Panc1 (cell line): ENCODE measurements around the gene ZNF862.

ENCODE experiments used
- CTCF ChIP-seq: fragments of 450-650 bp; IDR thresholded peaks from 2 replicates; pipeline ENCODE4 v1.5.1; 2017; ENCODE audit warnings: mild to moderate bottlenecking
- POLR2AphosphoS5 ChIP-seq: IDR thresholded peaks from 2 replicates; pipeline ENCODE4 v1.6.1; 2012; ENCODE audit warnings: mild to moderate bottlenecking, low read depth, low read length, moderate library complexity
- REST ChIP-seq, 2 experiments: IDR thresholded peaks; 2 replicates each; pipeline ENCODE4 v1.6.1; 2011 to 2012; ENCODE audit warnings: low read depth in 2 of 2, control low read depth in 1 of 2, low read length in 1 of 2, mild to moderate bottlenecking in 1 of 2, moderate library complexity in 1 of 2; ENCODE audit not compliant: insufficient read depth in 1 of 2
- SIN3A ChIP-seq: IDR thresholded peaks from 2 replicates; pipeline ENCODE4 v1.6.1; 2012; ENCODE audit warnings: low read depth, mild to moderate bottlenecking, low read length, moderate library complexity, borderline replicate concordance; ENCODE audit not compliant: insufficient read depth
- TCF7L2 ChIP-seq: IDR thresholded peaks from 2 replicates; pipeline ENCODE4 v1.6.1; 2011; ENCODE audit warnings: mild to moderate bottlenecking, low read depth, low read length, inconsistent platforms

GRCh38 chr7:149789101-149789500 is 49.1 kb upstream of the ZNF862 start:
- TF ChIP-seq CTCF: no peak
- TF ChIP-seq REST (IDR thresholded peaks at IDR 0.05; ENCODE audit: insufficient read depth in 1 of 2, low read depth in 2 of 2, low read length in 1 of 2): no peak
- TF ChIP-seq POLR2AphosphoS5: no peak
- no peak for TF ChIP-seq SIN3A
- no peak for TF ChIP-seq TCF7L2
